GM12873 (cell line): ENCODE measurements around the gene DCHS1.

ENCODE experiments used
- CTCF ChIP-seq: IDR thresholded peaks from 2 replicates; pipeline ENCODE4 v1.5.1; 2012; ENCODE audit warnings: low read depth, mild to moderate bottlenecking, moderate library complexity, low read length, control low read depth; ENCODE audit not compliant: insufficient read depth; ENCODE audit errors: missing control alignments

The DCHS1 gene

GRCh38 chr11:6687876-6688275 lies 32.3 kb upstream of the DCHS1 start:
- TF ChIP-seq CTCF, result no peak

GRCh38 chr11:6686006-6686405 lies 30.4 kb upstream of the DCHS1 start:
- TF ChIP-seq CTCF, result no peak

DNA sequence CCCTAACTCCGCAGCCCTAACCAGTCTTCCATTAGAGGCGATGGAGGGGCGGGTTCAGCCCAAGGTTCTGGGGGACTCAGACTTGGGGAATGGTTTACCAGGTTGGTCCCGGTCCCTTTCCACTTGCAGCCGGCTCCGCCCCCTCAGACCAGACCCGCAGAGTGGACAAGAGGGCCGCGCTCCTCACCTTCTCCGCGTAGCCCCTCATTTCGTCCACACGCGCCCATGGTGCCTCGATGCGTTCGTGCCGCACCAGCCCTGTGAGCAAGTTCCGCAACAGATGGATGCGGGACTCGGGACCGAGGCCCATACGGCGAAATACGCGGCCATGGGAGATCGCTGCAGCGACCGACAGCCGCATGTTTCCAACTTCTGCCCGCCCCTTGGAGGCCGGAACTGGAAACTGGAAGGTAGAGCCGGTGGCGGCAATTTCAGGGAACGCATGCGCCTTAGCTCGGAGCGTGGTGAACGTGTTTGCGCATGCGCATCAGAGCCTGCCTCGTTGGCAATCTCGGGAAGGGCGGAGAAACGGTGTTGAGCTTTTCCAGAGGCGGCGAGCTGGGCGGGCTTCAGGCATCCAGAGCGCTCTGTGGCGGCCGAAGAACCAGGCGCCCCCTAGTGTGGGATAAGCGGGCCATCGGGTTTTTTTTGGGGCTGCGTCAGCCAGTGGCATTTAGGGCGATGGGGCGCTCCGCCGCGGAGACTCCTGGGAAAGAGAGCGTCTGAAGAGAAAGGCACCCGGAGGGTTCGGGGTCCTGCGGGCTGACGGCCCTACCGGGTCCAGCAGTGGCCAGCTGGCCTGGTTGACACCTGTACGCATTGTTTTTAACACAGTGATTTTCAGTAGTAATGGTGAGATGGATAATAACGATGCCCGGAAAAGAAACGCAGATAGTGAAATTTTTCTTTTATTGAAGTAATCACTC lies 27.6 kb upstream of the DCHS1 start, which contains the start of gene MRPL17:
Gene MRPL17 (minus strand): TSS at position 405 of the 926 bp plus-strand sequence. CDS start 44 bp downstream, at position 361.
- TF ChIP-seq CTCF, result peak; percentile 82

- TF ChIP-seq CTCF, result no peak
Measured at GRCh38 chr11:6682591-6682935, 27.0 kb upstream of the DCHS1 start.

- no peak for TF ChIP-seq CTCF
Measured at GRCh38 chr11:6681949-6682348, 26.3 kb upstream of the DCHS1 start.

DNA sequence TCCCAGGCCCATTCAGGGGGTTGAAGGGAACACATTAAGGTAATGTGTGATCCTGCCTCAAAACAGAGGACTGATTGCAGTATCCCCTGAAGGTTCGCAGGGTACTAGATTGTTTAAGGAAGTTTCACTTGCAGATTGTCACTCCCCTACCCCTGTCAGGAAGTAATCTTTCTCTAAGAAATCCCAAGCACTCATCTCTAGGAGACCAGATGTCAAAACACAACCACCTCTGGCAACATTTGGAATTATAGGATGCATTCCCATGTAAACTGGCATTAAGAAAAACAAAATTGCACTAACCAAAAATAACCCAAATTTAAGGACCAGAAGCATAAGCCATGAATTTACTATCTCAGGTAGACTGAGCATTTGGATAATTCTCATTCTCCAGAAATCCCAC lies 25.9 kb upstream of the DCHS1 start:
- TF ChIP-seq CTCF, result no peak

DNA sequence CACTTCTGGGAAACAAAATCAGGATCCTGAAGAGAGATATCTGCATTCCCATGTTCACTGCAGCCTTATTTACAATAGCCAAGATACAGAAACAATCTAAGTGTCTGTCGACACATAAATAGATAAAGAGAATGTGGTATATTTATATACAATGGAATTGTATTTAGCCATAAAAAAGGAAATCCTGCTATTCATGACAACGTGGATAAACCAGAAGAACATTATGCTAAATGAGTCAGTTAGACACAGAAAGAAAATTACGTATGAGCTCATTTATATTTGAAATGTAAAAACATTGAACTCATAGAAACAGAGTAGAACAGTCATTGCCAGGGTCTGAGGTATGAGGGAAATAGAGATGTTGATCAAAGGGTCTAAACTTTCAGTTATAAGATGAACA lies 21.4 kb upstream of the DCHS1 start:
- no peak for TF ChIP-seq CTCF
